ENCODE measurements around the gene RBM22.

GRCh38 chr5:150651382-150651781 is 49.5 kb downstream of the RBM22 start:
- TF ChIP-seq CTCF (IDR thresholded peaks at IDR 0.05) (no peak), TEAD4 (IDR thresholded peaks at IDR 0.05; ENCODE audit: borderline replicate concordance, insufficient read depth) (no peak), RAD21 (IDR thresholded peaks at IDR 0.05; ENCODE audit: low read length) (no peak), MAX (IDR thresholded peaks at IDR 0.05; ENCODE audit: low read depth) (no peak), YY1 (IDR thresholded peaks at IDR 0.05; ENCODE audit: low read depth) (no peak)

Measured in SK-N-SH (cell line).